ENCODE data around the gene EPN2. TPM values are rescaled to one million over a fixed set of nuclear protein-coding genes. Genes with fewer than 3 reads are reported as not detected.

The EPN2 gene
- total and polyA plus RNA-seq, 7 experiments from 2014 or later: 3.9 to 11.5 (median 6.4) TPM

DNA sequence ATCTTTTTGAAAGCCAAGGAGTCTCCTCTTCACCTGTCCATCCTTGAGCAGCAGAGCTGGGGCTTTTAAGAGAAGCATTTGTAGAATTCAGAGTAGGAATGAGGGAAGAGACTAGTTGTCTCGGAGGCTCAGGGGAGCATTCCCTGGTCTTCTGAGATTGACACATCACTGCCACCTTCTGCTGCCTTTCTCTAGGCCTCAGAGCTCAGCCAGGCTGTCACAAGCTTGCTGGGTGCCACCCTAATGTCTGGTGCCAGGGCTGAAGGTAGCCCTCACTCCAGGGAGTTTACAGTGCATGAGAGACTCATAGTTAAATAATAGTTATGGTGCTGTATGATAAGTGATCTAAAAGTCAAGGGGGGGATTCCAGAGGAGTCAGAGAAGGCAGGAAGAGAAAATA is 85.7 kb downstream of the EPN2 start:
- Histone ChIP-seq H3K9me3 (ENCODE audit: control insufficient read depth in 2 of 3, low read length in 3 of 3) (no peaks in the 10 kb centered on the region), H3K27ac (ENCODE audit: low read depth, low read length) (no peak overlapping the region), H3K4me1 (ENCODE audit: control insufficient read depth in 2 of 2, insufficient read depth in 2 of 2, low read length in 2 of 2) (no peaks in the 10 kb centered on the region), H3K4me3 (ENCODE audit: low read length) (no peak overlapping the region), H3K27me3 (ENCODE audit: control insufficient read depth in 2 of 2, insufficient read depth in 2 of 2, low read length in 2 of 2) (no peaks in the 10 kb centered on the region), H3K36me3 (ENCODE audit: control insufficient read depth in 2 of 3, insufficient read depth in 3 of 3, low read length in 3 of 3) (no peaks in the 10 kb centered on the region)
- Mint-ChIP-seq H3K27me3 (peaks cover 0 to 21% (median 11%) of the 10 kb centered on the region in 5 donors), H3K36me3 (peaks cover 0 to 16% (median under 1%) of the 10 kb centered on the region in 5 donors), H3K9me3 (peaks cover 0 to 20% (median 7%) of the 10 kb centered on the region in 11 donors), H3K27ac (no peak overlapping the region), H3K4me1 (no peaks in the 10 kb centered on the region), H3K4me3 (no peak overlapping the region)
- CTCF ChIA-PET: interaction anchor here (0.6 kb wide), 1 partner anchor 75 kb away, joined by 5 read pairs; no protein-coding TSS in a partner anchor
- POLR2A ChIA-PET: no interaction called here
- ATAC-seq (no peak), DNase-seq (no peak)
- intact Hi-C loops (cut with micrococcal nuclease): no loop called here

DNA sequence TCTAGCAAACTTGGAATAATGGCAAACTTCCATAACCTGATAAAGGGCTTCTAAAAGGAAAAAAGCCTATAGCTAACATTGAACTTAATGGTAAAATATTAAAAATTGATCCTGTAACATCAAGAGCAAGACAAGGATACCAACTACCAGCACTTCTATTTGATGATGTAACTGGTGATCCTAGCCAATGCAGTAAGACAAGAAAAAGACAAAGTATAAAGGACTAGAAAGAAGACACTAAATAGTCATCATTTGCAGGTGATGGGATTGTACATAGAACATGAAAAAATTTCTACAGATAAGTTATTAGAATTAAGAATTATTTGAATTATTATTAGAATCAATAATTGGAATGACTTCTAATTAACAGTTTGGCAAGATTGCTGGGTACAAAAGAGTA is 88.4 kb downstream of the EPN2 start:
- intact Hi-C loops (cut with micrococcal nuclease): no loop called here
- Histone ChIP-seq H3K27ac (ENCODE audit: low read depth, low read length) (no peak overlapping the region), H3K9me3 (ENCODE audit: control insufficient read depth in 2 of 3, low read length in 3 of 3) (no peaks in the 10 kb centered on the region), H3K4me3 (ENCODE audit: low read length) (no peak overlapping the region), H3K27me3 (ENCODE audit: control insufficient read depth in 2 of 2, insufficient read depth in 2 of 2, low read length in 2 of 2) (no peaks in the 10 kb centered on the region), H3K4me1 (ENCODE audit: control insufficient read depth in 2 of 2, insufficient read depth in 2 of 2, low read length in 2 of 2) (no peaks in the 10 kb centered on the region), H3K36me3 (ENCODE audit: control insufficient read depth in 2 of 3, insufficient read depth in 3 of 3, low read length in 3 of 3) (no peaks in the 10 kb centered on the region)
- Mint-ChIP-seq H3K4me1 (no peaks in the 10 kb centered on the region), H3K27ac (no peak overlapping the region), H3K9me3 (peaks cover 0 to 20% (median 7%) of the 10 kb centered on the region in 11 donors), H3K36me3 (peaks cover 0 to 16% (median 0%) of the 10 kb centered on the region in 5 donors), H3K4me3 (no peak overlapping the region), H3K27me3 (peaks cover 0 to 15% (median 8%) of the 10 kb centered on the region in 5 donors)
- CTCF ChIA-PET: no interaction called here
- POLR2A ChIA-PET: no interaction called here
- no peak for DNase-seq
- no peak for ATAC-seq

DNA sequence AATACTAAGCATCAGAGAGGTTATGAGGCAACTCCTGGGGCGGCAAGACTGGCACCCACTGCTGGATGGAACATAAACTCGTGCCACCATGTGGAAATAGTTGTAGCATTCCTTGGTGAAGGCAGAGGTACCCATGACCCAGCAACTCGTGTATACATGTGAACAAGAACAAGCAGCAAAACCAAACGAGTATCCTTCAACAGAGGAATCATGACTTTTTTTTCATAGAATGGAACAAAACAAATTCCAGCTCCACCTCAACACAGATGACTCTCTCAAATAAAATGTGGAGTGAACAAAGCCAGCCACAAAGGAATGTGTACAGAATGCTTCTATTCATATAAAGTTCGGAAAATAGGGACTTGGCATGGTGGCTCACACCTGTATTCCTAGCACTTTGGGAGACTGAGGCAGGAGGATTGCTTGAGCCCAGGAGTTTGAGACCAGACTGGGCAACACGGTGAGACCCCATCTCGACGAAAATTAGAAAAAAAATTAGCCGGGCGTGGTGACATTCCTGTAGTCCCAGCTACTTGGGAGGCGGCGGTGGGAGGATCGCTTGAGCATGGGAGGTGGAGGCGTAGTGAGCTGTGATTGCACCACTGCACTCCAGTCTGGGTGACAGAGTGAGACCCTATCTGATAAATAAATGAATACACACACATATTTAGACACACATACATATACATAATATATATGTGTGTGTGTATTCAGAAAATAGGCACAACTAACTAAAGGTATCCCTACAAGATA is 90.0 kb downstream of the EPN2 start:
- H3K4me3 Mint-ChIP-seq: no peak overlapping the region
- Histone ChIP-seq H3K27me3 (ENCODE audit: control insufficient read depth in 2 of 2, insufficient read depth in 2 of 2, low read length in 2 of 2) (no peaks in the 10 kb centered on the region), H3K9me3 (ENCODE audit: control insufficient read depth in 2 of 3, low read length in 3 of 3) (no peaks in the 10 kb centered on the region), H3K4me3 (ENCODE audit: low read length) (no peak overlapping the region), H3K4me1 (ENCODE audit: control insufficient read depth in 2 of 2, insufficient read depth in 2 of 2, low read length in 2 of 2) (no peaks in the 10 kb centered on the region), H3K36me3 (ENCODE audit: control insufficient read depth in 2 of 3, insufficient read depth in 3 of 3, low read length in 3 of 3) (no peaks in the 10 kb centered on the region), H3K27ac (ENCODE audit: low read depth, low read length) (no peak overlapping the region)
- H3K4me1 Mint-ChIP-seq: no peaks in the 10 kb centered on the region
- ATAC-seq: no peak
- DNase-seq: no peak
- peaks cover 0 to 20% (median 7%) of the 10 kb centered on the region in 11 donors for H3K9me3 Mint-ChIP-seq
- peaks cover 0 to 11% (median 5%) of the 10 kb centered on the region in 5 donors for H3K27me3 Mint-ChIP-seq
- POLR2A ChIA-PET: no interaction called here
- CTCF ChIA-PET: no interaction called here
- peak overlapping the region in 1 of 9 donors; percentile 2 for H3K27ac Mint-ChIP-seq
- intact Hi-C loops (cut with micrococcal nuclease): no loop called here
- peaks cover 0 to 16% (median 3%) of the 10 kb centered on the region in 5 donors for H3K36me3 Mint-ChIP-seq

DNA sequence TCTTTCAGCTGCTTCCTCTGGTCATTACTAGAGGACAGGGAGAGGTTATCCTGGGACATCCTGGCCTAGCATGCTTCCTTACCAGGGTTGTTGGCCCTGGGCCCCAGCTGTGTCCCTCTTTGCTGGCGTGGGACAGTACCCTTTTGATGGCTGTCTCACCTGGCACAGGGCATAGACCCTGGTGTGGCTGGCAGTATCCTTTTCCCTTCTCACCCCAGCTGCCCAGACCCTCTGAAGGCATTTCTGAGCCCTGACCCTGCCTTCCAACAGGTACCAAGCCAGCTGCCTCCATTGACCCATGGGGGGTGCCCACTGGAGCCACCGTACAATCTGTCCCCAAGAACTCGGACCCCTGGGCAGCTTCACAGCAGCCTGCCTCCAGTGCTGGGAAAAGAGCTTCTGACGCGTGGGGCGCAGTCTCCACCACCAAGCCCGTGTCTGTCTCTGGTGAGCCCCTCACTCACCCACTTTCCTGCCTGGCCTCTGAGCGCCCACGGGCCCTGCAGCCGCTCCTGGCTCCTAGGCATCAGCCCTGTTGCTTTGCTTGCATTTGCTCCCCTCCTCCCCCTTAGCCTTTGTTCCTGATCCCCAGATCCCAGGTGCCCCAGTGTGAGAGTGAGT is 91.4 kb downstream of the EPN2 start:
- Histone ChIP-seq H3K27ac (ENCODE audit: low read depth, low read length) (no peak overlapping the region), H3K4me1 (ENCODE audit: control insufficient read depth in 2 of 2, insufficient read depth in 2 of 2, low read length in 2 of 2) (no peaks in the 10 kb centered on the region), H3K4me3 (ENCODE audit: low read length) (no peak overlapping the region), H3K9me3 (ENCODE audit: control insufficient read depth in 2 of 3, low read length in 3 of 3) (no peaks in the 10 kb centered on the region), H3K27me3 (ENCODE audit: control insufficient read depth in 2 of 2, insufficient read depth in 2 of 2, low read length in 2 of 2) (no peaks in the 10 kb centered on the region), H3K36me3 (ENCODE audit: control insufficient read depth in 2 of 3, insufficient read depth in 3 of 3, low read length in 3 of 3) (no peaks in the 10 kb centered on the region)
- Mint-ChIP-seq H3K27me3 (peaks cover 0 to 8% (median 5%) of the 10 kb centered on the region in 5 donors), H3K4me1 (peaks cover 0 to 5% (median 0%) of the 10 kb centered on the region in 7 donors), H3K9me3 (peaks cover 0 to 20% (median 7%) of the 10 kb centered on the region in 11 donors), H3K4me3 (no peak overlapping the region), H3K36me3 (peaks cover 0 to 16% (median 3%) of the 10 kb centered on the region in 5 donors), H3K27ac (no peak overlapping the region)
- intact Hi-C loops (cut with micrococcal nuclease): no loop called here
- CTCF ChIA-PET: no interaction called here
- no peak for DNase-seq
- no peak for ATAC-seq
- POLR2A ChIA-PET: interaction anchor here (0.6 kb wide), 1 partner anchor 93 kb away, joined by 3 read pairs; no protein-coding TSS in a partner anchor

DNA sequence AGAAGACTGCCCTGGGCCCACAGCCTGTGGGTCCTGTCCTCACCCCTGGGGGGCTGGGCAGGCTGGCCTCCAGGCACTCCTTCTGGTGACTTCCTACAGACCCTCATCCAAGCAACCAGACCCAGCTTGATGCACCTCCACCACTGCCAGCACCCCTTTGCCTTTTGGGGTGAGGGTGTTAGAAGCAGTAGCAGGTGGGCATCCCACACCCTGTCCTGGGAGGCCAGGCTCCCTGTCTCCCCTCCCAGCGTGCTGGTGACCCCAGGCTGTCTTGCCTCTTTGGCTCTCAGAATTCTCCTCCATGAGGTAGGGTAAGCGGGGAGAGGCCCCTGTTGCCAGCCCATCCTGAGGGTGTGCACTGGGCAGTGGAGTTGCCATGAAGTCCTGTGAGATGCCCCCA is 92.0 kb downstream of the EPN2 start:
- H3K9me3 ChIP-seq (ENCODE audit: control insufficient read depth in 2 of 3, low read length in 3 of 3): no peaks in the 10 kb centered on the region
- no peak overlapping the region for H3K27ac ChIP-seq (ENCODE audit: low read depth, low read length)
- Mint-ChIP-seq H3K27ac (no peak overlapping the region), H3K4me1 (peaks cover 0 to 5% (median 0%) of the 10 kb centered on the region in 7 donors), H3K4me3 (no peak overlapping the region), H3K36me3 (peaks cover 0 to 16% (median 3%) of the 10 kb centered on the region in 5 donors), H3K27me3 (peaks cover 0 to 5% (median 3%) of the 10 kb centered on the region in 5 donors), H3K9me3 (peaks cover 0 to 20% (median 7%) of the 10 kb centered on the region in 11 donors)
- intact Hi-C loops (cut with micrococcal nuclease): no loop called here
- no peaks in the 10 kb centered on the region for H3K36me3 ChIP-seq (ENCODE audit: control insufficient read depth in 2 of 3, insufficient read depth in 3 of 3, low read length in 3 of 3)
- H3K4me1 ChIP-seq (ENCODE audit: control insufficient read depth in 2 of 2, insufficient read depth in 2 of 2, low read length in 2 of 2): no peaks in the 10 kb centered on the region
- no peak for DNase-seq
- no peak overlapping the region for H3K4me3 ChIP-seq (ENCODE audit: low read length)
- no peak for ATAC-seq
- ChIA-PET CTCF (no interaction called here), POLR2A (interaction anchor here (0.9 kb wide), 1 partner anchor 9 kb away, joined by 3 read pairs; no protein-coding TSS in a partner anchor)
- H3K27me3 ChIP-seq (ENCODE audit: control insufficient read depth in 2 of 2, insufficient read depth in 2 of 2, low read length in 2 of 2): no peaks in the 10 kb centered on the region

DNA sequence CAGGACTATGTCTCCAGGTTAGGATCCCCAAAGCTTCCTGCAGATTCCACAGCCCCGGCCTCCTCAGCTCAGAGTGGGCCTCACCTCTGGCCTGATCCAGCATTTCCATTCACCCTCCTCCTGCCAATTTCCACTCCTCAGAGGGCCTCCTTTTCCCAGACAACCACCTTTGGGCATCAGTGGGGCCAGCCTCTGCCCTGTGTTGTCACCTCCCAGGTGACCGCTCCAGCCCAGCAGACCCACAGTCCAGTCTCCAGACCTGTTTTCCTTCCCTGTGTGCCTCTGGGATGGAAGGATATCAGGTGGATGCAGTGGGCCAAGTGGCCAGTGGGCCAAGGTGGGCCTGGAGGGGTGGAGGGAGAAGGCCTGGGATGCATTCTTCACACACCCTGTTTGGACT is 92.7 kb downstream of the EPN2 start:
- Mint-ChIP-seq H3K27ac (peak overlapping the region in 1 of 9 donors; percentile 51), H3K9me3 (peaks cover 0 to 14% (median 7%) of the 10 kb centered on the region in 11 donors), H3K4me3 (no peak overlapping the region), H3K4me1 (peaks cover 0 to 5% (median 0%) of the 10 kb centered on the region in 7 donors), H3K36me3 (peaks cover 0 to 13% (median 3%) of the 10 kb centered on the region in 5 donors), H3K27me3 (peaks cover 0 to 5% (median 3%) of the 10 kb centered on the region in 5 donors)
- Histone ChIP-seq H3K36me3 (ENCODE audit: control insufficient read depth in 2 of 3, insufficient read depth in 3 of 3, low read length in 3 of 3) (no peaks in the 10 kb centered on the region), H3K4me1 (ENCODE audit: control insufficient read depth in 2 of 2, insufficient read depth in 2 of 2, low read length in 2 of 2) (no peaks in the 10 kb centered on the region), H3K27me3 (ENCODE audit: control insufficient read depth in 2 of 2, insufficient read depth in 2 of 2, low read length in 2 of 2) (no peaks in the 10 kb centered on the region), H3K9me3 (ENCODE audit: control insufficient read depth in 2 of 3, low read length in 3 of 3) (no peaks in the 10 kb centered on the region), H3K27ac (ENCODE audit: low read depth, low read length) (no peak overlapping the region), H3K4me3 (ENCODE audit: low read length) (no peak overlapping the region)
- ATAC-seq (no peak), DNase-seq (no peak)
- ChIA-PET POLR2A (interaction anchor here (0.9 kb wide), 1 partner anchor 8 kb away, joined by 3 read pairs; no protein-coding TSS in a partner anchor), CTCF (no interaction called here)
- intact Hi-C loops (cut with micrococcal nuclease): no loop called here

All from naive thymus-derived CD4-positive, alpha-beta T cell (primary cell).